GM23248 (cell line): ENCODE data around the gene HEMK1. TPM values are rescaled to one million over a fixed set of nuclear protein-coding genes. Genes with fewer than 3 reads are reported as not detected.

Source experiments
- DNase-seq: peaks from one replicate; pipeline ENCODE4 v3.0.0-alpha.2; 2015
- H2AFZ ChIP-seq: fragments of 200-600 bp; sonication (generic); 2 replicates; pipeline ENCODE4 v1.6.1; 2016; ENCODE audit warnings: antibody characterized with exemption
- H3F3A ChIP-seq: fragments of 200-600 bp; sonication (generic); 2 replicates; pipeline ENCODE4 v1.6.1; 2016; ENCODE audit warnings: mild to moderate bottlenecking, antibody characterized with exemption, mixed run types; ENCODE audit not compliant: insufficient read depth
- H3K27ac ChIP-seq: fragments of 200-600 bp; sonication (generic); 2 replicates; pipeline ENCODE4 v1.5.1; 2016; ENCODE audit warnings: mild to moderate bottlenecking
- H3K27me3 ChIP-seq: fragments of 200-600 bp; sonication (generic); replicated peaks from 2 replicates; pipeline ENCODE4 v1.6.1; 2016; ENCODE audit warnings: mild to moderate bottlenecking; ENCODE audit not compliant: insufficient read depth
- H3K36me3 ChIP-seq: fragments of 200-600 bp; sonication (generic); 2 replicates; pipeline ENCODE4 v1.6.1; 2016; ENCODE audit warnings: low read depth, mild to moderate bottlenecking
- H3K4me1 ChIP-seq: fragments of 200-600 bp; sonication (generic); 2 replicates; pipeline ENCODE4 v1.6.1; 2016; ENCODE audit warnings: mild to moderate bottlenecking; ENCODE audit not compliant: insufficient read depth
- H3K4me2 ChIP-seq: fragments of 200-600 bp; sonication (generic); one replicate; pipeline ENCODE4 v1.6.1; 2016; ENCODE audit warnings: mild to moderate bottlenecking; ENCODE audit not compliant: unreplicated experiment
- H3K4me3 ChIP-seq: fragments of 200-600 bp; sonication (generic); 2 replicates; pipeline ENCODE4 v1.5.1; 2016; ENCODE audit warnings: mild to moderate bottlenecking
- H3K79me2 ChIP-seq: fragments of 200-600 bp; sonication (generic); 2 replicates; pipeline ENCODE4 v1.6.1; 2016; ENCODE audit warnings: mild to moderate bottlenecking; ENCODE audit not compliant: insufficient read depth
- H3K9ac ChIP-seq: fragments of 200-600 bp; sonication (generic); 2 replicates; pipeline ENCODE4 v1.6.1; 2016; ENCODE audit warnings: mild to moderate bottlenecking
- H3K9me2 ChIP-seq: fragments of 200-600 bp; sonication (generic); 2 replicates; pipeline ENCODE4 v1.6.1; 2016; ENCODE audit warnings: mixed run types, mild to moderate bottlenecking, moderate library complexity; ENCODE audit not compliant: insufficient read depth
- H3K9me3 ChIP-seq: fragments of 200-600 bp; sonication (generic); one replicate; pipeline ENCODE4 v1.6.1; 2017; ENCODE audit warnings: low read depth
- H4K20me1 ChIP-seq: fragments of 200-600 bp; sonication (generic); 2 replicates; pipeline ENCODE4 v1.6.0; 2016; ENCODE audit not compliant: insufficient read depth
- EZH2 ChIP-seq: fragments of 200-600 bp; sonication (generic); IDR thresholded peaks from 2 replicates; pipeline ENCODE4 v1.6.1; 2018; ENCODE audit warnings: antibody characterized with exemption, mild to moderate bottlenecking; ENCODE audit not compliant: insufficient read depth, poor library complexity, severe bottlenecking
- EZH2phosphoT487 ChIP-seq: fragments of 200-600 bp; sonication (generic); IDR thresholded peaks from 2 replicates; pipeline ENCODE4 v1.6.1; 2018; ENCODE audit warnings: antibody characterized with exemption, moderate library complexity, mild to moderate bottlenecking, low read depth; ENCODE audit not compliant: insufficient read depth
- WGBS, 2 experiments: methylation state at CpG; one replicate each; pipeline ENCODE4 v1.1.6; 2015 to 2017; ENCODE audit warnings: low lambda C conversion rate in 2 of 2, low coverage in 1 of 2; ENCODE audit errors: missing lambda C conversion rate in 2 of 2; 5-methylcytosine and 5-hydroxymethylcytosine counted together
- in situ Hi-C: fragments of 300-500 bp; cut with MboI; formaldehyde crosslinking; loops from 2 replicates; pipeline ENCODE4 v1.15.0; 2020
- polyA plus RNA-seq: library from polyadenylated mRNA; unstranded; fragments of >200 nt; fragmentation: Nextera tagmentation; extraction: Ambion mirVana; gene quantifications from 2 replicates; pipeline ENCODE4 v1.2.1, GENCODE V29; 2016
- total RNA-seq: library from RNA; depleted of rRNA; stranded (reverse); fragments of >200 nt; shearing (Covaris generic); gene quantifications from 2 replicates; pipeline ENCODE4 v1.2.3, GENCODE V29; 2014

HEMK1 gene
- total and polyA plus RNA-seq, 2 experiments from 2014 or later, result 15.8 to 17.3 TPM

DNA sequence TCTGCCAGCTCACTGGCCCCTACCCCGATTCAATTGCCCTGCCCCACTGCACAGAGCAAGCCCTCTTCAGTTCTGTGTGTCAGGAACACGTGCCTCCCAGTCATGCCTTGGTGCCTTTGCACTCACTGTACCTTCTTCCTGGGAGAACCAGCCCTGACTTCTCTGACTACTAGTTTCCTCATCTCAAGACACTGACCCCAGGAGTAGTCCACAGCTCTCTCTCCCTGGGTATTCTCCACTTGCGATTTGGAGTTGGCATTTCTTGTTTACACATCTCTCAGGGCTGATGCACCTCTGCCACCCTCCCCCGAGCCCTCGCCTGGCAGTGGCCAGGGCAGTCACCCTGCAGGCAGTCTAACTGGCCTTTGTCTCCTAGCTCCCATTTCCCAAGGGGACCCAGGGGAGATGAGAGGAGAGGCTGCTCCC lies 36.6 kb downstream of the HEMK1 start:
- DNase-seq, result no peak
- no peaks in the 10 kb centered on the region for H3K9me2 ChIP-seq
- H3K9me3 ChIP-seq, result no peaks in the 10 kb centered on the region
- H3F3A ChIP-seq, result peaks cover 12% of the 10 kb centered on the region; the same call in 1 of the 2 replicates
- no peak overlapping the region for H3K4me2 ChIP-seq
- no peak overlapping the region for H3K27ac ChIP-seq
- peaks cover 15% of the 10 kb centered on the region for H3K4me1 ChIP-seq
- no peak overlapping the region for H3K4me3 ChIP-seq
- no peaks in the 10 kb centered on the region for H3K36me3 ChIP-seq
- H3K79me2 ChIP-seq, result no peaks in the 10 kb centered on the region
- no peak overlapping the region for H3K9ac ChIP-seq
- H4K20me1 ChIP-seq, result no peaks in the 10 kb centered on the region
- TF ChIP-seq EZH2, result no peak
- TF ChIP-seq EZH2phosphoT487, result no peak
- no peaks in the 10 kb centered on the region for H3K27me3 ChIP-seq
- no peak overlapping the region for H2AFZ ChIP-seq
- in situ Hi-C loops, result no loop called here
- 77 to 80% methylated on average over 5 of the region's 5 CpGs for WGBS, 2 experiments

DNA sequence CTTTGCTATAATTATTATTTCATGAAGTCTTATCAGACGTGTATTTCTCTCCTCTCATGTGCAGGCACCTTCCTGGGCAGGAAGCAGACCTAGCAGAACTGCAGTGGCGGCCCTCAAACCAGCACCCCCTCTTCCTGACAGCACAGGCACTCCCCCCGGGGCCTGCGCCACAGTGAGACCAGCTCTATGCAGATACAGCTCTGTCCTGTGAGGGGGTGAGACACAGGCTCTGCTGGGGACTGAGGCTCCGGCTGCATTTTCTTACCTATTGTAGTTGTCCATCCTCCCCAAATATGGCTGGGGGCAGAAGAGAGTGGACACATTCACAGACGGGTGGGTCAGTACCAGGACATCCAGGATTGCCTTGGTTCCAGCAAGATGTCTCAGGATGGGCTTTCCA lies 37.3 kb downstream of the HEMK1 start:
- TF ChIP-seq EZH2 (no peak), EZH2phosphoT487 (no peak)
- in situ Hi-C loops, result no loop called here
- WGBS, 2 experiments, result 60 to 69% methylated on average over 6 of the region's 6 CpGs

DNA sequence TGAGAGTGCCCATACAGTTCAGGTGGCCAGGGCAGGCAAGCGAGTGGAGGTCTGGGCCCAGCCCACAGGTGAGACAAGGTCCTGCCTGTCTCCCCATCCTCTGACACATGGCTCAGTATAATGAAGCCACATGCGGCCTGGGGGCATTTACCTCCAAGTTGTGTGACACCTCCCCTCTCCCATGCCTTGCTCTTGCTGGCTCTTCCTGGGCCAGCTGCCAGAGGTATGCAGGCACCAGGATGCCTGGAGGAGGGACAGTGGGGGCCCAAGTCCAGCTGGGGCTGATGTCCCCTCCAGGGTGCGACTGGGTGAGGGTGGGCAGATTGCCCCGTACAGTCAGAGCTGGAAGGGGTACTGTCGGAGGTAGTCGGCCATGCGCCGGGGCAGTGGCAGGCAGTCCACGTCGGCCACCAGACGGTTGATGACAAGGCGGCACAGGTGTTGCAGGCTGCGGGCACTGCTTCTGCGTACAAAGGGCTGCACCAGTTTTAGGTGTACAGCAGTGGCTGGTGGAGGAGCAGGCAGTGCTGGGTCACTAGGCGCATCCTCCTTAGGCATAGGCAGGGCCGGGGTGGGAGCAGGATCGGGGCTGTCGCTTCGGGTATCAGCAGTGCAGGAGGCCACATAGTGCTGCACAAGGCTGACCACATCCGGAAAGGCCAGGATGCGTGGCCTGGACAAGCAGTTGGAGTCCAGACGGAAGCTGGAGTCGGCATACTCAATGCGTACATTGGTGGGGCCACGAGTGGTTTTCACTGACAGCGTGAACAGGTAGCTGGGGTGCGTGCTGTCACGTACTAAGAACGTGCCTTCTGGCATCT lies 38.2 kb downstream of the HEMK1 start:
- Histone ChIP-seq H3K36me3 (no peaks in the 10 kb centered on the region), H3K27me3 (no peaks in the 10 kb centered on the region), H4K20me1 (no peaks in the 10 kb centered on the region), H3K4me2 (no peak overlapping the region), H2AFZ (no peak overlapping the region), H3K9ac (no peak overlapping the region), H3K4me1 (peaks cover 2% of the 10 kb centered on the region), H3K4me3 (no peak overlapping the region), H3K79me2 (no peaks in the 10 kb centered on the region), H3F3A (0 out of 2 replicates have a peak, but pooled peaks cover 2% of the 10 kb centered on the region), H3K27ac (no peak overlapping the region), H3K9me2 (no peaks in the 10 kb centered on the region), H3K9me3 (no peaks in the 10 kb centered on the region)
- WGBS, 2 experiments, result 93 to 95% methylated on average over 29 of the region's 29 CpGs
- no peak for DNase-seq
- in situ Hi-C loops, result no loop called here
- TF ChIP-seq EZH2, result no peak
- no peak for TF ChIP-seq EZH2phosphoT487

More for the DNA sequence above, 37.3 kb downstream of the HEMK1 start:
- H3K9me3 ChIP-seq, result no peaks in the 10 kb centered on the region
- no peaks in the 10 kb centered on the region for H3K27me3 ChIP-seq
- no peaks in the 10 kb centered on the region for H4K20me1 ChIP-seq
- H3K9ac ChIP-seq, result no peak overlapping the region
- H3K79me2 ChIP-seq, result no peaks in the 10 kb centered on the region
- no peak overlapping the region for H3K4me3 ChIP-seq
- H3K9me2 ChIP-seq, result no peaks in the 10 kb centered on the region
- peaks cover 11% of the 10 kb centered on the region for H3K4me1 ChIP-seq
- no peak for DNase-seq
- H3F3A ChIP-seq, result peaks cover 8% of the 10 kb centered on the region; the same call in 1 of the 2 replicates
- H3K27ac ChIP-seq, result no peak overlapping the region
- H3K36me3 ChIP-seq, result no peaks in the 10 kb centered on the region
- no peak overlapping the region for H3K4me2 ChIP-seq
- H2AFZ ChIP-seq, result no peak overlapping the region

DNA sequence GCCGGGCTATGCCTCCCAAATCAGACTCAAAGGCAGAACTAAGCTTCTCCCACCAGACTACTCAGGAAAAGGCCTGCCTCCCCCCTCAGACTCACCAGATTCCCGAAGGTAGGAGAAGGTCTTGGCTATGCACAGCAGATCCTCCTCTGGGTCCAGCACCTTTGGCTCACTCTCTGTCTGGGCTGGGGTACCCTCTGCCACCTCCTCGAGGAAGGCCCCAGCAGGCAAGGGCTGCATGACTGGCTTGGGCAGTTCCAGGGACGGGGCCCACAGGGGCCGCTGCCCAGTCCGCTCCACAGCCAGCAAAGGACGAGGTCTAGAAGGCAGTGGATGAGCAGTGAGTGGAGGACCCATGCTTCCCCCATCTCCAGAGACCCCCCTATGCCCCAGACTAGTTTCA lies 39.0 kb downstream of the HEMK1 start:
- H2AFZ ChIP-seq, result no peak overlapping the region
- no peak for DNase-seq
- no peak overlapping the region for H3K9ac ChIP-seq
- H3K4me2 ChIP-seq, result no peak overlapping the region
- no peak overlapping the region for H3K4me3 ChIP-seq
- TF ChIP-seq EZH2 (no peak), EZH2phosphoT487 (no peak)
- H3K36me3 ChIP-seq, result no peaks in the 10 kb centered on the region
- no peak overlapping the region for H3K27ac ChIP-seq
- H3F3A ChIP-seq, result no peaks in the 10 kb centered on the region
- no peaks in the 10 kb centered on the region for H3K9me3 ChIP-seq
- no peaks in the 10 kb centered on the region for H3K27me3 ChIP-seq
- 79 to 80% methylated on average over 7 of the region's 7 CpGs for WGBS, 2 experiments
- H3K4me1 ChIP-seq, result no peaks in the 10 kb centered on the region
- no peaks in the 10 kb centered on the region for H3K79me2 ChIP-seq
- no peaks in the 10 kb centered on the region for H4K20me1 ChIP-seq
- H3K9me2 ChIP-seq, result no peaks in the 10 kb centered on the region
- in situ Hi-C loops, result no loop called here
